ENCODE measurements around the gene DLGAP1. TPM values are rescaled to one million over a fixed set of nuclear protein-coding genes. Genes with fewer than 3 reads are reported as not detected.

DLGAP1 gene
- polyA plus RNA-seq, 1 donor: 1.5 TPM

DNA sequence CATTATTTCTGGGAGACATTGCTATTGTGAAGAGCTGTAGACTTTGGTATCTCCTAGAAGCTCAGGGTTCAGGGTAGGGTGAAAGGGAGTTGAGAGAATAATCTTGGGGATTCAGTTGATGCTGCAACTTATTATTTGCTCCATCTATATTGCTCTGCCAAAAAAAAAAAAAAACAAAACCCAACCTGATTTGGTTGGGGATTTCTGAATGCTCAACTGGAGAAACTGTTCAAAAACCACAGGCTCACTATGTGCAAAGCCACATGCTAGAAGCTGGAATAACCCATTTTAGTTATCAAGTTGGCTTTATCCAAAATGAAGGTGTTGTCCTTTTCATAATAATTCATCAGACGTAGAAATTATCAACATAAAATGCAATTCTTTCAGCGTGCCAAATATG is 696.0 kb downstream of the DLGAP1 start:
- no peak for DNase-seq

DNA sequence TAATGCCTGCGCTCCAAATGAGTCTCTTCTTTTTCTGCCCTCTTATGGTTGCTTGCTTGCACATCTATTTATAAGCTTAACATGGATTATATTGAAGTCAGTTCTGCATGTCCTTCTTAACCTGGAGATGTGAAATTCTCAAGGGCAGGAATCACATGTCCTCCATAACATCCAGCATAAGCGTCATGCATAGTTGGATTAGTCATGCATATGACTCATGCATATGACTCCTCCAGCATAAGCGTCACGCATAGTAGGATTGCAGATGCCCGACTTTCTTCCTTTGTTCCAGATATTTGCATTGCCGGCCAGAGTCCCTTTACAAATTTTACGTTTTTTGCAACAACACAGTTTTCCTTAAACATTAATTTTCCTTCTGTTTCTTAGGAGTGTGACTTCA is 696.6 kb downstream of the DLGAP1 start:
- no peak for DNase-seq

DNA sequence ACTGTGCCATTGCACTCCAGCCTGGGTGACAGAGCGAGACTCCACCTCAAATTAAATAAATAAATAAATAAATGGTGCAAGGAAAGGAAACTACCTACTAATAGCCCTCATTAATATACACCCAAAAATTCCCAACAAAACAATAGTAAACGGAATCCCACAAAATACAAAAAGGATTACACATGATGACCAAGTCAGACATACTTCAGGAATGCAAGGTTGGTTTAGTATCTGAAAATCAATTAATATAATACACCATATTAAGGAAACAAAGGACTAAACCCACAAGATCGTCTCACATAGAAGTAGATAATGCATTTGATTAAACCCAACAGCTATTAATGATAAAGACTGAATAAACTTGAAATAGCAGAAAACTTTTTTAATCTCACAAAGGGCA is 697.7 kb downstream of the DLGAP1 start:
- no peak for DNase-seq

- no peak for DNase-seq
These were observed 702.0 kb downstream of the DLGAP1 start for GRCh38 chr18:3753106-3753505.

- no peak for DNase-seq
These were observed 707.0 kb downstream of the DLGAP1 start for GRCh38 chr18:3748086-3748485.

DNA sequence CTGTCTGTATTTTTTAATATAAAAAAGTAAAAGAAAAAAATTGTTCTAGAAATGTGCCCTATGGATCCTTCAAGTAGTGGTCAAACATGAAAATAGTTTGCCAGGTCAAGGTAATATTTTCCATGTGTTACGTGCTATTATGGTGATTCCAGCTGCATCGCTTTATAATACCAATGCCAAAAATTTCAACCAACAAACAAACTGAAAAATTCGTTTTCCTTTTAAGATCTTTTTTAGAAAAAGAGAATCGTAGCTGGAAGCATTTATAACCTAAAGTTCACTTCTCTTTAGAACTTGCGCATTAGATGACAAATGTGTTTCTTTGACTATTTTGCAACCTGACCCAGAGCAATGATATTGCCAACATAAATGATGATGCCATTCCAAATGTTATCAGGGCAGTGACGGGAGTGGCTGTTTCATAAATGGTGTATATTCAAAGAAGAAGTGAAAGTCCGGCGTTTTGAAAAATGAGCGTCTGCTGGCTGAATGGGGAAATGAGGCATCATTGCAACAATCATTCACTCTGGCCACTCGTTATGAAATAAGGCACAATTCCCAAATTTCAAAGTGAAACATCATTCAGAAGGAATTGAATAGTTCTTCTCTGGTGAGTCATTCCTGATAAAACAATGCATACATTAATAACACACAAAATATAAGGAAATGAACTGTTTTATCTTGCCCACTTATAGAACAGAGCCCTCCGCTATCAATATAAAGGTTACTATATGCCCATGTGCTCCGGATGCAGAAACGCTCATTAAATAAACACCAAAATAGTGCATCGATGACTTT is 707.7 kb downstream of the DLGAP1 start:
- DNase-seq: no peak

- no peak for DNase-seq
These were observed 712.6 kb downstream of the DLGAP1 start for GRCh38 chr18:3742541-3742940.

- DNase-seq: no peak
These were observed 713.8 kb downstream of the DLGAP1 start for GRCh38 chr18:3741333-3741732.

DNA sequence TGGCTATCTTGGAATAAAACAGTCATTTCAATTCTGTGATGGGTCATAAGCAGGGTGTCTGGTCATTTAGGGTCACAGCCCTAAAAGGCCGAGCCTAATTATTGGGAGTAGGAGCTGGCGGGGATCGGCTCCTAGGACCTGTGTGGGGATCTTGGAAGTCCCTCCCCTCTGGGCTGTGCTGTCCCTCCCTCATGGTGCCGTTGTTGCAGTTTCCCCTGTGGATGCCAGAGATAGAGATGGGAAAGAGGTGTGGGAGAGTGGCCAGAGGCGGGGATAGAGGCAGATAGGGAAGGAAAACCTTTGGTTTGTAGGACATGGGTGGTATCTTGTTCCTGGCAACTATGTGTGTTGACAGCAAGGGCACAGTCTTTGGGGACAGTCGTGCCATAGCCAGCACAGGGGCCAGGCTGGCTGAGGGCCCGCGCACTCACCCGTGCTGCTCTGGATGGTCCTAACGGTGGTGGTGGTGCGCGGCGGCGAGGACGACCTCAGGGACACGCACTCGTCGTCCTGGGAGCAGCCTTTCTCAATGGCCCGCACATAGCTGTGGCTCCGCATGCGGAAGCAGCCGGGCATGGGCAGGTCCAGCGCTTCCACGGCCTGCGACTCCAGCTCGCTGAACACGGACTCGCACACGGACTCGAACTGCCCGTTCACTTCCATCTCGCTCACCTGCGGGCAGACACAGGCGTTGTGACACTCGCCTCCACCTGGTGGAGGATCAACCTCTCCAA is 726.2 kb downstream of the DLGAP1 start:
- no peak for DNase-seq

DNA sequence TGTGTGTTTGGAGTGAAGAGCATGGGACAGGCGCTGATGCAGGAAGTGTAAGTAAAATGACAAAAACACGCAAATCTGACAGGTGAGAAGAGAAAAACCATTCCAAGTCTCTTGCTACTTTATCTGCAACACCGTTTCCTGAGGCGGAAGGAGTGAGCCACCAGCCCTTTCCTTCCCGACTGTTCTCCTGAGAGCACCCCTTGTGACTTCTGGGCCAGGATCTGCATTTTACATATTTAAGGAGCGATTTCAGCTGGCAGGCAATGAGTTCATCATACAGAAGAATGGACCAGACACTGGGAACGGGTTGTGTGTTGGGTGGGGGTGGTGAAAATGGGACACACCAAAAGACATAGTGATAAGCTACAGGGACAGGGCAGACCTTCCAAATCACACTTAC is 727.8 kb downstream of the DLGAP1 start:
- no peak for DNase-seq

DNA sequence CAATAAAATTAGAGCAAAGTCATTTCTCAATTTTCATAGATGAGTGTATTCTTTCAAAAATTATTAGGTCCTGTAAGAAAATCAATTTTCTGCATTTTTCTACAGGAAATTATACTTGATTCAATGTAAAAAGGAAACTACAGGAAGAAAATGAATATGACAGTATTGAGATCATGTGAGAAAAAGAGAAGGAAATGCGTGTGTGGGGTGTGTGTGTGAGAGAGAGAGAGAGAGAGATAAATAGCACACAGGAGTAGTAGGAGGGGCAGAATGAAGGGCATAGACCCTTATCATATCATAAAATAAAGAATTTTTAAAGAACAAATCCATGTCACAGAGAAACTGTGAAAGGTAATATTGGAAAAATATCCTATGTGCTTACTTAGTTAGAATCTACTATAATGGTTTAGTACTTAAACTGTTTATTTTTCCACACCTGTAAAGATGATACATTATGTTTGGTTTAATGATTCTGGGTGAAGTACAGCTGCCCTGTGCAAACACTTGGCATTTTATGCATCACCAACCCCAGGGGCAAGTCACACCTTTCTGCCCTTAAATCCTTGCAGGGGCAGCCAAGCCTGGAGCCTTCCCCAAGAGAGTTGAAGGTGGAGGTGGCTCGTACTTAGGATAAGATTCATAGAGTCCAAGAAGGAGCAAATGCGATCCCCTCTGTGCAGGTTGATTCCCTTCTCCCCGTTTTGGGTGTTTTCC is 728.7 kb downstream of the DLGAP1 start:
- no peak for DNase-seq

DNA sequence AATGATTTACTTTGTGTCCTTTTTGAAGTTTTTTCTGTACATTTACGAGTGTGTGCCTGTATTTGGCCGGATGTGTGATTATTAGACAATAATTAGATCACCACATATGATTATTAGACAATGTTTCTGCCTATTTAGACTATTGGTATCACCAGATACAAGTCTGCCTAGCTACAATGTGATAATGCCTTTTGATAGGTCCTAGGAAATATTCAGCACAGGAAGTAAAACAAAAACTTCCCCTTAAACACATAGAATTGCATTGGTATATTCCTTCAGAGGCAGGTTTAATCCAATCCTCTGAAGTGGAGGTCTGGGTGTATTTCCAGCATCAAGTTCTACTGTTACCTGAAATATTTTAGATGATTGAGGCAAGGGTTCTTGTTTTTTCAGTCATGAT is 730.0 kb downstream of the DLGAP1 start:
- DNase-seq: no peak

DNA sequence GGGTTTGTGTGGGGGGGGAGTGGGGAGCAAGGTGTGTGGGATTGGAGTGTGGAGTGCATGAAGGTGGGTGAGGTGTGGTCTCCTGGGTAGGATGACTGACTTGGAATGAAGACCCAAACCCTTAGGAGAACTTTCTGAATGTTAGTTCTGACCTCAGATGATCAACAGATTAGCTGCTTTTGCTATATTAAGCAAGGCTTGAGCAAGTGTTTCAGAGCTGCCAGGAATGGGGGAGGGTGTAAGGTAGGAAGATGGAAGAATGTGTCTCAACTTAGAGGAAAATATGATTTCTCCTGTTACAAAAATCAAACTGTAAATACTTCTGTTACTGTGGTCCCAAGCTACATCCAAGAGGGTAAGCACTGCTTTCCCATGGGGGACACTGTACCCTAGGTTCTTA is 731.6 kb downstream of the DLGAP1 start:
- DNase-seq: no peak

GRCh38 chr18:3722649-3723433 is 732.3 kb downstream of the DLGAP1 start:
- DNase-seq: no peak

DNA sequence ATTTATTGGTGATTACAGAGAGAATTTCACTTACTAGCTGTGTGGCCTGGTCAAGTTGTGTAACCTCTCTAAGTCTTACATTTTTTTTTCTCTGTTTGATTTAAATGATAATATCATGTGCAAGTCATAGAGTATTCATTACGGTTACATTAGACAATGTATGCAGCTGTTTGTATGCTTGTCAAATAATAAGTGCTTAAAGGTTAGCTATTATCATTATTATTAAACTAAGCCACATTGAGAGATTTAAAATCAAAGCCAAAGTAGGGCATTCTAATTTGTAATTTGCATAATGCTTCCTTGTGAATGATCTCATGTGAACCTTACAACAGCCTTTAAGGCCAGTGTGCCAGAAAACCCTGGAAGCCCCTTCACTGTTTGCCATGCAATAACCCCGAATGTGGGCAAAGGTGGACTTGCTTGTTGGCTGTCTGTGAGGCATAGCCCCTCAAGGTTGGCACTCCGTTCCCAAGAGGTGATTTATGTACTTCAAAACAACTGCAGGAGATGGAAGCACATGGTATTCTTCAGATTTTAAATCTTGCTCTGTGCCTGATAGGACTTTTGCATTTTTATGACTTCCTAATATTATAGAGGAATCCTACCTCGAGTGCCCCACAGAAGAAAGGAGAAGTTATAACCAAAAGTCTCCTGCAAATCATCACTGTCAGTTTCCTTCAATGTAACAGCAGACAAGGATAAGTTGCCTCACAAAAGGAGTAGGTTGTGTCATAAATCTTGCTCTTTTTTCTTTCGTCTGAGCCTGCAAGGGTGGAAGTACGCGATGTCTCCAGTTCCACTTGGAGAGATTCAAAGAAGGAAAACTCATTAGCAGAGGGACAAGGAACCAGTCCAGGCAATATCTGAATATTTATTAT is 733.1 kb downstream of the DLGAP1 start:
- DNase-seq: no peak

- DNase-seq: no peak
These were observed 734.1 kb downstream of the DLGAP1 start for GRCh38 chr18:3720818-3721545.

- no peak for DNase-seq
These were observed 734.9 kb downstream of the DLGAP1 start for GRCh38 chr18:3720159-3720558.

DNA sequence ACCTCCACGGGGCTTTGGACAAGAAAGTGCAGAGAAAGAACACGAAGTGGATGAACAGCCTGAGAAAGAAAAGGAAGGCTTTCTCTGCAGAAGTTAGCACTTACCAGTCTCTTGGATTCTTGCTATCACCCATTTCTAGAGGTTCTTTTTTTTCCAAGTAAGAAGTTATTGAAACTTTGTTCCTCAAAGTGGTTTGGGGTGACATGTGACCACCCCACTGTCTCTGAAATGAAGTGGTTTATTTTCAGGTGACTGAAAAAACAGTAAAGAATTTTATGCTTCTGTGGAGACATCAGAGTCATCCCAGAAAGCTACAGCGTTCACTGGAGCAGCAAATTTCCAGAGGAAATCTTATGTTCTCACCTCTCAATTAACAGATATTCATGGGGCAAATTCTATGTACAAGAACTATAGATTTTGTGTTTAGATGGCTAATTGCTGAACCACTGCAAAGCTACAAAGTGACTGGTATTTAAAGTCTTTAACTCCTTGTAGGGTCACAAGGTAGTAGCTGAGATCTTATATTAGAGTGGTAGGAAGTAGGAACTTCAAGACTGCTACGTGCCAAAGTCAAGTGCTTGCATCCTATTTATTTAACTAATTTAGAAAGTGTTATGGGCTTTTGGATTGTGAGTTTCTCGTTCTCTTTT is 737.6 kb downstream of the DLGAP1 start:
- DNase-seq: no peak

DNA sequence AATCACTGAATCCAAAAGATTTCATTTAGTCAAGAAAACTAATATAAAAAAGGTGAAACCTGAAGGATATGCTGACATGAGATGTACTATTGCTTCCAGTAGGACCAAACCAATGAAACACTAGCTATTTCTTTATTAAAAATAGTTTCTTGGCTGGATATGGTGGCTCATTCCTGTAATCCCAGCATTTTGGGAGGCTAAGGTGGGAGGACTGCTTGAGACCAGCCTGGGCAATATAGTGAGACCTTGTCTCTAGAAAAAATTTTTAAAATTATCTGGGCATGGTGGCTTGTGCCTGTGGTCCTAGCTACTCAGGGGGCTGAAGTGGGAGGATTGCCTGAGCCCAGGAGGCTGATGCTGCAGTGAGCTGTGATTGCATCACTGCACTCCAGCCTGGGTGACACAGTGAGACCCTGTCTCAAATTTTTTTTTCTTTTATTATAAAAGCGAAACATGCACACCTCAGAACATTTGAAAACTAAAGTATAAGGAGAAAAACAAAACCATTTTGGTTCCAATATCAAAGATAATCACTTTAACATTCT is 738.9 kb downstream of the DLGAP1 start:
- no peak for DNase-seq
